Measurements from ENCODE around the gene OSBPL2. TPM values are rescaled to one million over a fixed set of nuclear protein-coding genes. Genes with fewer than 3 reads are reported as not detected.

OSBPL2 gene
- total RNA-seq, 1 experiment from 2014 or later: 18.4 TPM

DNA sequence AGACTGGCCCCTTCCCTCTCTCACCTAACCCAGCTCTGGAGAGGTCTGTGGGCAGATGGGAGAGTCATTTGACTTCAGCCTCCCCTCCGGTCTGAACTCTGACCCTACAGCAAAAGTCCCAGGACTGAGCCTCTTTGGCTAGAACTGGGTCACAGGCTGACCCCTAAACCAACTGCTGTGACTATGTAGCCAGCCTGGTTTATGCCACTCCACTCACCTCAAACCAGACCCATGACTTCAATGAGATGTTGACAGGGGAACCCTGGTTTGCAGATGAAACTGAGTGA lies 864 bp upstream of the OSBPL2 start:
- no peaks in the 10 kb centered on the region for H3K9me3 ChIP-seq
- H3K4me3 ChIP-seq: peak overlapping the region; percentile 51

DNA sequence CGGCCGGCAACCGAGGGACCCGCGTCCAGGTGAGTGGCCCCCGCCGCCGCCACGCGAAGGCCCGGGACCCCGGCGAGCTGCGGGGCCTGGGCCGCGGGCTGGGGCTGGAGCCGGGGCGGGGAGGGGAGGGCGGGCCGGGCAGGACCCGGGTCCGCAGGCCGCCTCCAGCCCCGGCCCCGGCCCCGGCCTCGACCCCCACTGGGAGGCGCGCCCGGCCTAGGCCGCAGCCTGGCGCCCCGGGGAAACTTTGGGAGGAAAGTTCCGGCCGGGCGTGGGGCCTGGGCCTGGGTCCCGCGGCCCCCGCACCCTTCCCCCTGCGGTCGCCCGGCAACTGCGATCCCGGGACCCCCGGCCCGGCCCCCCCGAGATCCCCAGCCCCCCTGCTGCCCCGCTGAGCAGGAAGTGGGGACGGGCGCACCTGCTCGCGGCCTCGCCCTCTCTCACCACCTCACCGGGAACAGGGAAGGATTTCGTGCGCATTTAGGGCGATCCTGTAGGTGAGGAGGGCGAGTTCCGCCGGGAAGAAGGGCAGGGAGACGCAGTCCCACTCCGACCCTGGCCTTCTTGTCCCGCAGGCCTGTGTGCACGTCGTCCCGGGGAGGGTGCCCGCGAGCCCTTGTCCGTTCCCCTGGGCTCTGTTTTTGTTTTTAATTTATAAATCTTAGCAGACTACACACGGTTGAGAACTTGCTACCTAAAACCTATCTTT lies 402 bp downstream of the OSBPL2 start:
- peaks cover 19% of the 10 kb centered on the region for H3K36me3 ChIP-seq
- H3K9me3 ChIP-seq: no peaks in the 10 kb centered on the region
- H3K4me3 ChIP-seq: peak overlapping the region; percentile 64
- no peak for DNase-seq
- no peaks in the 10 kb centered on the region for H3K27me3 ChIP-seq

More for the DNA sequence above, 864 bp upstream of the OSBPL2 start:
- no peak for DNase-seq
- Histone ChIP-seq H3K27me3 (no peaks in the 10 kb centered on the region), H3K36me3 (peaks cover 19% of the 10 kb centered on the region)

DNA sequence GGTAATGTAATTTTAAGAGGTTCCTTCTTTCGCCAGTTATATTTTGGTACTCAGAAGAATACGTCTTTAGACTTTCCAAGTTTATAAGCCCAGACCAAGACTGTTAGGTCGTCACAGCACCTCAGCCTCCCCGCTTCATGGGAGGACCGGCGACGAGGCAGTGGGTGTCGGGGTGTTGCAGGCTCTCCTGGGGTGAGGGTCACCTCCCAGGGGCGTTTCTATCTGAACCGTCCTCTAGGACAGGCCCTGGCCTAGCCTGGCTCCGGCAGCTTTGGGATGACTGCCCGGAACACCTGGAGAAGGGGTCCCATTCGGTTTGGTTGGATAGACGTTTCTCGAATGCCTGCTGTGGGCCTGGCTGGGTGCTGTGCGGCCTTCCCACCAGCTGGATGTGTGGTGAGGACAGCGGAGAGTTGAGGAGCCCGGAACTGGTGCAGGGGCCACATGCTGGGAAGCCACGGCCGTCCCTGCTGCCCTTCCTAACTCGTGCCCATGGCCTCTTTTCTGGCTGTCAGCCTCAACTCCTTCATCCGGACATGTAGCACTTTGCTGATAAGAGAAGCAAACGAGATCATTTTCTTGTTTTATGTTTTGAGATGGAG lies 1.1 kb downstream of the OSBPL2 start:
- H3K27me3 ChIP-seq: no peaks in the 10 kb centered on the region
- H3K9me3 ChIP-seq: no peaks in the 10 kb centered on the region
- H3K4me3 ChIP-seq: peak overlapping the region; percentile 64
- DNase-seq: no peak
- peaks cover 19% of the 10 kb centered on the region for H3K36me3 ChIP-seq

DNA sequence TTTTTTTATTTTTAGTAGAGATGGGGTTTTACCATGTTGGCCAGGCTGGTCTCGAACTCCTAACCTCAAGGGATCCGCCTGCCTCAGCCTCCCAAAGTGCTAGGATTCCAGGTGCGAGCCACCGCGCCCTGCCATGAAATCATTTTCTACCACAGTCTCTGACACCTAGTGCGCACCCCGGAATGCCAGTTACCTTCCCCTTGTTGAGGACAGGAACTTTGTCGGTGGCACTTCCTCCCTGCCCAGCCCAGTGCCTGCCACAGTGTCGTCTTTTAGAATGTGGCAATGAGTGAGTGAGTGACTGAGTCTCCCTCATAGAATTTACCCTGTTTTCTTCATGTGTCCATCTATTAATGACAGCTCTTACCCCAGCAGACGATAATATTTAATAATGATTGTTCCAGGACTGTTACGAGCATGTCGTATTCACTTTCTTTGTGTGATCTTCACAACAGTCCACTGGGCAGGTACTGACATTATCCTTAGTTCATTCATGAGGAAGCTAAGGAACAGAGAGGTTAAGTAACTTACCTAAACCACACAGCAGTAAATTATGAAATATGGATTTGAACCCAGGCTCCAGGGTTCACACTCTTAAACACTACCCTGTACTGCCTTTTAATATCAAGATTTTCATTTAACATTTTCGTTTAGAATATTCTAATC lies 1.8 kb downstream of the OSBPL2 start:
- Histone ChIP-seq H3K4me3 (peak overlapping the region; percentile 64; the same call in 1 of the 2 replicates), H3K9me3 (no peaks in the 10 kb centered on the region), H3K27me3 (no peaks in the 10 kb centered on the region), H3K36me3 (peaks cover 19% of the 10 kb centered on the region)
- DNase-seq: no peak

DNA sequence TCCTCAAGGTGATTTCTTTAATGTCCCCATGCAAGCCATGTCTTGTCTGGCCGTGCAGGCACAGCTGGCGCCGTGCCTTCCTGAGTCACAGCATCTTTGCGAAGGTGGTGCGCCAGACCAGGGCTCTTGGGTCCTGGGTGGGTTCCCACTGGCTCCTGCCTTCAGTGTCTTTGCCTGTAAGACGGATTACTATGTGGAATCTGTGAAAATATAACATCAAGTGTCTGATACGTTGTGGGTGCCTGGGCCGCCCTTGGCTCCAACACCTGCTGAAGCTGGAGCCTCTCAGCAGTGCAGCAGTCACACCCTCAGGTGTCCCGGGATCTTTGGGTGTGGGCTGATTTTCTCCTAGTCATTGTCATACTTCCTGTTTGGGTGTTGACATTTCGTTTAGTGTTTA lies 3.2 kb downstream of the OSBPL2 start:
- no peaks in the 10 kb centered on the region for H3K27me3 ChIP-seq
- no peaks in the 10 kb centered on the region for H3K9me3 ChIP-seq
- peaks cover 19% of the 10 kb centered on the region for H3K36me3 ChIP-seq
- H3K4me3 ChIP-seq: no peak overlapping the region
- DNase-seq: no peak

DNA sequence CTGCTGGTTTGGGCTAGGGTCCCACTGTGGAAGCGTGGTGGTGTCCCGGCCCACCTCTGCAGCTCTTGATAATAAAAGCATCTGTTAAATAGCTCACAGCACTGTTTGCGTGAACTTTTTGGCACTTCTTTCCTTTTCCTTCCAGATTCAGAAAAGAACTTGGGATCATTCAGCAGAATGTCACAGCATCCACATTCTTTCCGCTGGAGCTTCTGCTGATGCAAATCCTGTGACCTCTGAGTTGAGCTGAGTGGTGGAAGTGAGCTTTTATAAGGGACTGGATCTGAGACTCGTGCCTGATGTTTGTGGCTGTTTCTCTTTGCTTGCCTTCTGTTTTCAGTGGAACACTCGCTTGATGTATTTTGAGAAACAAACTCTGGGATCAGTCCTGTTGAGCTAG lies 3.9 kb downstream of the OSBPL2 start:
- H3K9me3 ChIP-seq: no peaks in the 10 kb centered on the region
- peaks cover 19% of the 10 kb centered on the region for H3K36me3 ChIP-seq
- H3K4me3 ChIP-seq: no peak overlapping the region
- no peaks in the 10 kb centered on the region for H3K27me3 ChIP-seq
- no peak for DNase-seq

DNA sequence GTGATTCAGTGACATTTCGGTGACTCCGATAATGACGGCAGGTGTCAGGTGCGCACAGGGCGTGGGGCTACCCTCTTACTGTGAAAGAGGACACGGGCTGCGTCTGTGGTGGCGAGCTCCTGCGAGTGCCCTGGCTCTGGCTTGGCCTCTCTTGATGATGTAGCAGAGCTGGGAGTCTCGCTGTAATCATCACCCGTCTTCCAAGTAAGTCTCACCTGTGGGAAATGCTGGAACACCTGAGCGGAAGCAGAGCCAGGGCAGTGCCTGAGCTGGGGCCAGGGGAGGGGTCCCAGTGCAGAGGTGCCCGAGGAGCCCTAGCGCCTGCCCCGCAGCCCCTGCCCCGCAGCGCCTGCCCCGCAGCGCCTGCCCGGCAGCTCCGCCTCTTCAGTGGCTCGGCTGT lies 4.8 kb downstream of the OSBPL2 start:
- no peak for DNase-seq
- H3K36me3 ChIP-seq: peaks cover 19% of the 10 kb centered on the region
- H3K9me3 ChIP-seq: no peaks in the 10 kb centered on the region
- no peak overlapping the region for H3K4me3 ChIP-seq
- H3K27me3 ChIP-seq: no peaks in the 10 kb centered on the region

DNA sequence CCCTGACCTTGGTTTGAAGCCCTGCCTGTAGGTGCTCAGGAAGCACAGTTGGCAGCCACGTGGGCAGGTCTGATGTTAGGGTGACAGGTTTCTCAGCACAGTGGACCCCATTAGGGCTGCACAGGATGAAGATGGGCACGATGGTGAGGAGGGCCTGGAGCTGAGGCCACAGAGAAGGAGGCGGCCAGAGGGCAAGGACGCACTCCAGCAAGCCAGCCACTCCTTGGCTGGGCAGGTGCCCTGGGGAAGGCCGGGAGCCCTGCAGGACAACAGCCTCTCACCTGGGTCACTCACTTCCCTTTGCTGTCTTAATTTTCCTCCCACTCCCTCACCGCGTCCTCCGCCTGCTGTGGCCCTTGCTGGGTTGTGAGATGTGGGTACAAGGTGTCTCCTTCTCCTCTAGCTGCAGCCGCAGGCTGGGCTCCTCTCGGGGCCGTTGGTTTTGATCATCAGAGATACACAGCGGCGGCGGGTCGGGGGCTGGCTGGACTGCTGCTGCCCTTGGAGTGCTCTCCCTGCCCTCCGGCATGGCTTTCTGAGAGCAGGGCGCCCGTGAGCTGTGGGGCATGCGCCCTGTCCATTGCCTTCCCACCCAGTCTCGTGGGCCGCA lies 5.7 kb downstream of the OSBPL2 start:
- Histone ChIP-seq H3K4me3 (no peak overlapping the region), H3K9me3 (no peaks in the 10 kb centered on the region), H3K36me3 (peaks cover 19% of the 10 kb centered on the region), H3K27me3 (no peaks in the 10 kb centered on the region)
- DNase-seq: no peak

DNA sequence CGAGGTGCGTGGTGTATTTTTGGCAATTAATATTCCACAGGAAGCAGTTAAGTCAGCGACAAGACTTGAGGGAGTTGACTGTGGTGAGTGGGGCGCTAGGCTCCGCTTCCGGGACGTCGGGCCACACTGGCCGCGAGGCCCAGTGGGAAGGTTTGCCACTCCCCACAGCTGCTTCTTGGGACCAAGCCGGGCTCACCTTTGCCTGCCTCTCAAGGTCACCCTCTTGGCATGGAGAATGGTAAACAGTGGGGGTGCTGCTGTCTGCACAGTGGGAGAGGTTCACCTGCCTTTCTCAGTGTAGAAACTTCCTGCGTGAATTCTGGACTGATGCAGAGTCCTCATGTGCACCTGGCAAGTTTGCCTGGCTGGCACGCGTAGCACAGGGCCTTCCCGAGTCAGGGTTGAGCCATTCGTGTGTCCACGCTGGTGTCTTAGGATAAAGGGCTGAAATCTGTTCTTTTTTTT lies 6.4 kb downstream of the OSBPL2 start:
- Histone ChIP-seq H3K27me3 (no peaks in the 10 kb centered on the region), H3K36me3 (peaks cover 19% of the 10 kb centered on the region), H3K4me3 (no peak overlapping the region)

DNA sequence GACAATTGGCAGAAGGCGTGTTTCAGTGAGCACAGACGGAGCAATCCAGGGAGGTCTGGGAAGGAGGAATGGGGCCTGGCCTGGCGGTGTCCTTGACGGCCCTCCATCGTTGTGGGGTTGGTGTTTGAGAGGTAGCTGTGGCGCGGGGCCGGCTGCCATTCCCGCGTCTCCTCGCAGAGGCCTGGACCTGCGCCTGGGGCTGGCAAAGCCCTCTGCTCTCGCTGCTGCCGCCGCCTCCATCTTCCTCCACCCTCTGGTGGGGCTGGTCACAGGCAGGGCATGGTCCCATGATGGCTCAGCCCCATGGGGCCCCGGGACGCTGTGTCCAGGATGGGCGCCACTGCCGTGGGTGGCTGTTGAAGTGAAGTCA lies 7.6 kb downstream of the OSBPL2 start:
- Histone ChIP-seq H3K36me3 (peaks cover 12% of the 10 kb centered on the region), H3K27me3 (no peaks in the 10 kb centered on the region), H3K4me3 (no peak overlapping the region), H3K9me3 (no peaks in the 10 kb centered on the region)
- no peak for DNase-seq

More for the DNA sequence above, 6.4 kb downstream of the OSBPL2 start:
- no peak for DNase-seq
- no peaks in the 10 kb centered on the region for H3K9me3 ChIP-seq

DNA sequence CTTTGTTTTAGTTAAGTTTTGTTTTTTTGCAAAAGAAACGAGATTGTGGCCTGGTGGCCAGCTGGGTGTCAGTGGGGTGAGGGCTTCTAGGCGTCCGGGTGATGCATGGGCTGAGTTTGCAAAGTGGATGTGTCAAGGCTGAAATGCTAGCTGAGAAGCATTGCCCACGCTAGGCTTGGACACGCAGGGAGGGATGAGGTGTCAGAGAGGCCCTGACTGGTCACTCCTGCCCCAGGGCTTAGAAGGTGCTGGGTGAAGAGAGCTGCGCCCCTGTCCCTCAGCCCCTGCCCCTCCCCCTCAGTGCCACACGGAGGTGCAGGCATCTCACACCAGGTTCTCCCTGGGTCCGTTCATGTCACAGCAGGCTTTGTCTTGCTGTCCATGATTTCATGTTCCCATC lies 8.1 kb downstream of the OSBPL2 start:
- Histone ChIP-seq H3K9me3 (no peaks in the 10 kb centered on the region), H3K36me3 (peaks cover 8% of the 10 kb centered on the region), H3K27me3 (no peaks in the 10 kb centered on the region), H3K4me3 (no peak overlapping the region)
- no peak for DNase-seq

DNA sequence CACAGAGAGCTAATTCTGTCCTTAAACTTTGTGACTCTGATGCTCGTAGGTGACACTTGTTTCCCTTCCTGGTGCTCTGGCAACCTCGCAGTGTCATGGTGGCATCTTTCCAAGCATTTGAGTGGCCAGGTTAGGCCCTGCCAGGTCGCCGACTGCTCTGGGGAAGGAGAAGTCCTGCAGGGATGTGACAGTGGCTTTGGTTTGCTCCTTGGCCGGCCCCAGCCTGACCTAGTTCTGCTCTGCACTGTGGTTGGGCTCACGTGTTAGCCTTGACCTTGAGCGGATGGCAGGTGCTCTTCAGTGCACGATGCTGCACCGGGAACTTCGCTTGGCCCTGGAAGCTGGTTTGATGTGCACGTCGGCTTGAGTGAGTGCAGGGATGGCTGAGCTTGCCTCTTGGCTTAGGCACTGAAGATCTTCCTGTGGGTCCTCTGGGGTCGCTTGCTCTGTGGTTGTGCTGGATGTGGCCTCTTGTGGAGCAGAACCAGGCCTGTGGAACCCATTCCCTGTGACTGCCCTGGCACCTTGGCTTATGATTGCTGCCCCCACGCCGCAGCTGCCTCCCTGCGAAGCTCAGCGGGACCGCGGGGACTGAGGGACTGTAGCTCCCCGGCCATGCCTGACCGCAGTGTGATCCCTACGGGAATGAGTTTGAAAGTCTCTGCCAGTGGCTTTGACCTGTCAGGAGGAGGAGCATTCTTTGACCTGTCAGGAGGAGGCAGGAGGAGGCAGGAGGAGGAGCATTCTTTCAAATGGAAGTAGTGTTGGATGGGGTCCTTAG lies 8.7 kb downstream of the OSBPL2 start:
- no peaks in the 10 kb centered on the region for H3K27me3 ChIP-seq
- H3K4me3 ChIP-seq: no peak overlapping the region
- H3K36me3 ChIP-seq: peaks cover 3% of the 10 kb centered on the region
- H3K9me3 ChIP-seq: no peaks in the 10 kb centered on the region
- DNase-seq: no peak

DNA sequence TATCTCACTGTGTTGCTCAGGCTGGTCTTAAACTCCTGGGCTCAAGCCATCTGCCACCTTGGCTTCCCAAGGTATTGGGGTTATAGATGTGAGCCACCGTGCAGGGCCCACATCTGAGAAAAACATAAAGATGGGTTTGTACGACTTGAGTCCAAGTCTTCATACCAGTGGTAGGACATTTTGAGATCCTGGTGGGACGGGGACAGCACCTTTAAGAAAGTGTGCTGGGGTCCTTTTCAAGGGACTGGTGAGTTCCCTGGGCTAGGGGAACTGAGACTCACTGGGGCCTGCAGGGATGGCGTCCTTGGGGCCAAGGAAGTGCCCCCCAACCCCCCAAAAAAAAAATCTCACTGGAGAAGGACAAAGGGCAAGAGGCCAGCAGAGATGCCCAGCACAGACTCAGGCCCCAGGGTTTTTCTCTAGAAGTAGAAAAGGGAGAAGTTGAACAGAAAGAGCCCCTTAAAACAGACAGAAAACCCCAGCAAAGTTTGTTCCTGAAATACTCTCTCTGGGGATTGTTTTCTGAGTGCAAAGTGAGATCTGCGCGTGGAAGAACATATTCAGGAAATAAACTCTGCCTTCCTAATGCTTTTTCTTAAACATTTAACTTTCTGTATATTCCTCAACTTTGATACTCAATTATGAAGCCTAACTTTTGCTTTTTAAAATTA lies 10.7 kb downstream of the OSBPL2 start:
- no peak overlapping the region for H3K4me3 ChIP-seq
- no peaks in the 10 kb centered on the region for H3K9me3 ChIP-seq
- DNase-seq: no peak
- no peaks in the 10 kb centered on the region for H3K27me3 ChIP-seq
- peaks cover 4% of the 10 kb centered on the region; the same call in 1 of the 2 replicates for H3K36me3 ChIP-seq

DNA sequence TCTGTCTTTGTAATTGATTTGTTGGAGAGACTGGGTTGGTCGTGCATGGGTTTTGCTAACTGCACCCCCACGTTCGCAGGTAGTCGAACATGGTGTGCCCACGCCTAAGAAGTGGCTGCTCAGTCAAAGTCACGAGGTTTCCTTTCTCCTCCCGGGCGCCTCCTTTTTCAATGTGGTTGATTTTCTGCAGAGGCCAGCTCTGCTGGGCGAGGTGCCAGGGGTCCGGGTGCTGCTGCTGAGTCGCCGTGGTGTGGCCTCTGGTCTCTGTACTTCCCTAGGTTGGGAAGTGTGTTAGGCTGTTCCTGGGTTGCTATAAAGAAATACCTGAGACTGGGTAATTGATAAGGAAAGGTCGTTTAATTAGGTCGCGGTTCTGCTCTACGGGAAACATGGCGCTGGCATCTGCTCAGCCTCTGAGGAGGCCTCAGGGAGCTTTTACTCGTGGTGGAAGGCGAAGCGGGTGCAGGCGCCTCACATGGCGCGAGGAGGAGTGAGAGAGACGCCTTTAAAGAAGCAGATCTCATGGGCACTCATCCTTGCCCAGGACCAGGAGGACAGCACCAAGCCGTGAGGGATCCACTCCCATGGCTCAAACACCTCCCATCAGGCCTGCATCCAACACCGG lies 14.1 kb downstream of the OSBPL2 start:
- peak; percentile 37 for DNase-seq
- no peaks in the 10 kb centered on the region for H3K9me3 ChIP-seq
- H3K27me3 ChIP-seq: no peaks in the 10 kb centered on the region
- H3K36me3 ChIP-seq: peaks cover 19% of the 10 kb centered on the region
- H3K4me3 ChIP-seq: no peak overlapping the region

DNA sequence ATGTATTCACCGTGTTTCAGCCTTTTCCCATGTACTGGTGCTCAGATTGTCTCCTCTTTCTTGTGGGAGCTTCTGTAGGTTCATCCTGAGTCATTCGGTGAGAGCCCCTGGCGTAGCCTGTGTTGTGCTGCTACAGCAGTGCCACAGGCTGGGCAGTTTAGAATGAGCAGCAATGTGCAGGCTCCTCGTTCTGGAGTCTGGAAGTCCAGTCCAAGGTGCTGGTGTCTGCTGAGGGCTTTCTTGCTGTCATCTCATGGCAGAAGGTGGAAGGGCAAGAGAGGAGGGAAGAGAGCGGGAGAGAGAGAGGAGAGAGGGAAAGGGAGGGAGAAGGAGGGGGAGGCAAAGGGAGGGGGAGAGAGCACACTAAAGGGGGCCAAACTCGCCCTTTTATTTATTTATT lies 15.1 kb downstream of the OSBPL2 start:
- Histone ChIP-seq H3K27me3 (no peaks in the 10 kb centered on the region), H3K4me3 (no peak overlapping the region), H3K9me3 (no peaks in the 10 kb centered on the region), H3K36me3 (peaks cover 19% of the 10 kb centered on the region)
- no peak for DNase-seq
